Duodenal mucosa (tissue), 2 donors: ENCODE data around the gene NEURL1B.

ENCODE experiments used
- H3K27ac ChIP-seq: one replicate; pipeline ENCODE4 v1.7.0; 2013; ENCODE audit warnings: low read depth, low read length
- H3K27me3 ChIP-seq, 2 donors: one replicate each; pipeline ENCODE4 v1.7.0; 2013; ENCODE audit warnings: low read length in 2 of 2, control low read depth in 1 of 2; ENCODE audit not compliant: insufficient read depth in 2 of 2, control insufficient read depth in 1 of 2
- H3K36me3 ChIP-seq, 2 donors: one replicate each; pipeline ENCODE4 v1.7.0; 2013; ENCODE audit warnings: low read length in 2 of 2, control low read depth in 1 of 2; ENCODE audit not compliant: insufficient read depth in 2 of 2, control insufficient read depth in 1 of 2
- H3K4me1 ChIP-seq, 2 donors: one replicate each; pipeline ENCODE4 v1.7.0; 2013; ENCODE audit warnings: low read length in 2 of 2, control low read depth in 1 of 2; ENCODE audit not compliant: insufficient read depth in 2 of 2, control insufficient read depth in 1 of 2
- H3K4me3 ChIP-seq, 2 donors: one replicate each; pipeline ENCODE4 v1.7.0; 2013; ENCODE audit warnings: low read length in 2 of 2, low read depth in 1 of 2
- H3K9ac ChIP-seq, 2 donors: one replicate each; pipeline ENCODE4 v1.7.0; 2013; ENCODE audit warnings: low read length in 2 of 2, low read depth in 1 of 2
- H3K9me3 ChIP-seq, 2 donors: one replicate each; pipeline ENCODE4 v1.7.0; 2013; ENCODE audit warnings: low read length in 2 of 2, control low read depth in 1 of 2; ENCODE audit not compliant: control insufficient read depth in 1 of 2

NEURL1B gene

DNA sequence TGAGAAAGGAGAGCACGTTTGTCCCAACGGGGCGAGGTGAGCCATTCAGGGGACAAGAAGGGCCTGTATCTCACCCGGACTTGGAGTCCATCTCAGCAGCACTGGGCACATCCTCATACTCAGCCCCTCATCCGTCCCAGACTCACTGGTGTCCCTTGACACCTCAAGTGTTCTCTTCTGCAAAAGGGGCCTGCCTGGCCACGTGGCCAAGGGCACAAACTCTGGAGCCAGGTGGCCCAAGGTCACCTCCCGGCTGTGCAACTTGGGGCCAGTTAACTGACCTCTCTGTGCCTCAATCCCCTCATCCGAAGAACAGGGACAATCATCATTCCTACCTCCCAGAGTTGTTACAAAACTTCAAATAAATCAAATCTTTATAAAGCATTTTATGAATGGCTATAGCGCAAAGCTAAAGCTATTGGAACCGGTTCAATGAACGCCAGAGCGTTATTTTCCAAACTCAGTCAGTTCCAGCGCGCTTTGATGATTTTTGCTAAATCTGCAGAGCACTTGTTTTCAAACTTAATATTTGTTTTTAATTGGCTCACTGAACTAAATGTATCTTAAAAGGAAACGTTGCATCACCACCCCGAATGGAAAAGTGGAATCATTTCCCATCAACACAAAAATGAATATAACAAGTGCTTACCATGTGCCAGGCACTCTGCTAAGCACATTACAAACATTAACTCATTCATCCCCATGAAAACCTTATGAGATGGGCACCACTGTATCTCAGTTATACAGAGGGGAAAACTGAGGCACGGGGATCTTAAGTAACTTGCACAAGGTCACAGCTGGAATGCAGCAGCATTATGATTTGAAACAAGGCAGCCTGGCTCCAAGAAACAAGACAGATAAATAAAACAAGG, 80.6 kb downstream of the NEURL1B start:
- H3K27me3 ChIP-seq, result peaks cover 0 to 5% of the 10 kb centered on the region in 2 donors
- H3K27ac ChIP-seq, result no peak overlapping the region
- no peaks in the 10 kb centered on the region for H3K9me3 ChIP-seq
- H3K9ac ChIP-seq, result no peak overlapping the region
- no peaks in the 10 kb centered on the region for H3K36me3 ChIP-seq
- H3K4me1 ChIP-seq, result peaks cover 0 to 5% of the 10 kb centered on the region in 2 donors
- H3K4me3 ChIP-seq, result no peak overlapping the region

DNA sequence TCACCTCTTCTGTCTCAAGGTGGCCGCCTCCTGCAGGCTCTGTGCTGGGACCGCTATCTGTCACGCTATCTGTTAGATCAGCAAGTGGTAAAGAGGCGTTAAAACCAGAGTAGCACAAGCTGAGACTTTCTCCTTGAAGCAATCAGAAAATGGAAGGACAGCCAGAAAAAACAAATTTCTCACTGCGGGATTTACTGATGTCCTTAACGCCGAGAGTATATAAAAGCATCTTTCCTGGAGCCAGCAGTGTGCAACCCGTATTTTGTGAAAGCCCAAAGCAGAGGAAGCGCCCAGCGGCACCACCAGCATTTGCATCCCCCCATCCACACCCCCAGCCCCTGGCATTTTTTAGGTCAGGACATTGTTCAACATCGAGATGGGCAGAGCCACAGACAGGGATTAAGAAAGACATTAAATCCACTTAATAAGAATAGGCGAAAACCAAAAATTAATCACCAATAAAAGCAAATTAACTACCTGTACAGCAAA, 81.3 kb downstream of the NEURL1B start:
- Histone ChIP-seq H3K9ac (no peak overlapping the region), H3K36me3 (no peaks in the 10 kb centered on the region), H3K4me1 (peaks cover 0 to 5% of the 10 kb centered on the region in 2 donors), H3K27ac (no peak overlapping the region), H3K27me3 (peaks cover 0 to 5% of the 10 kb centered on the region in 2 donors), H3K4me3 (no peak overlapping the region), H3K9me3 (no peaks in the 10 kb centered on the region)

DNA sequence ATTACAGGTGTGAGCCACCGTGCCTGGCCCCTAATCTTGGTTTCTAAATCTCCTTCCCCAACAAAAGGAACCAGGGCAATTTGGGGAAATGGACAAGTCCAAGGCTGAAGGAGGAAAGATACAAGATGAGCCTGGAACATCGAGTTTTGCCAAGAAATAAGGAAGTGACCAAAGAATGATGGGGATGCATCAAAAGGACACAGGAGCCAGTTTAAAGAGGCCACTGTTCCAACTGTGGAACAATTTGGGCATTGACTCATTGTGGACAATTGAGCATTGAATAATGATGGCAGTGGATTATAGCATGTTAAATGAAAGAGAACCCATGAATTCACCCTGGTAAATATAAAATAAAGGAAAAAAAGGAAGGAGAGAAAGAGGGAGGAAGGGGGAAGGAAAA, 82.4 kb downstream of the NEURL1B start:
- Histone ChIP-seq H3K4me3 (no peak overlapping the region), H3K9ac (no peak overlapping the region), H3K4me1 (peaks cover 0 to 5% of the 10 kb centered on the region in 2 donors), H3K27ac (no peak overlapping the region), H3K36me3 (no peaks in the 10 kb centered on the region), H3K27me3 (peaks cover 0 to 5% of the 10 kb centered on the region in 2 donors), H3K9me3 (no peaks in the 10 kb centered on the region)

DNA sequence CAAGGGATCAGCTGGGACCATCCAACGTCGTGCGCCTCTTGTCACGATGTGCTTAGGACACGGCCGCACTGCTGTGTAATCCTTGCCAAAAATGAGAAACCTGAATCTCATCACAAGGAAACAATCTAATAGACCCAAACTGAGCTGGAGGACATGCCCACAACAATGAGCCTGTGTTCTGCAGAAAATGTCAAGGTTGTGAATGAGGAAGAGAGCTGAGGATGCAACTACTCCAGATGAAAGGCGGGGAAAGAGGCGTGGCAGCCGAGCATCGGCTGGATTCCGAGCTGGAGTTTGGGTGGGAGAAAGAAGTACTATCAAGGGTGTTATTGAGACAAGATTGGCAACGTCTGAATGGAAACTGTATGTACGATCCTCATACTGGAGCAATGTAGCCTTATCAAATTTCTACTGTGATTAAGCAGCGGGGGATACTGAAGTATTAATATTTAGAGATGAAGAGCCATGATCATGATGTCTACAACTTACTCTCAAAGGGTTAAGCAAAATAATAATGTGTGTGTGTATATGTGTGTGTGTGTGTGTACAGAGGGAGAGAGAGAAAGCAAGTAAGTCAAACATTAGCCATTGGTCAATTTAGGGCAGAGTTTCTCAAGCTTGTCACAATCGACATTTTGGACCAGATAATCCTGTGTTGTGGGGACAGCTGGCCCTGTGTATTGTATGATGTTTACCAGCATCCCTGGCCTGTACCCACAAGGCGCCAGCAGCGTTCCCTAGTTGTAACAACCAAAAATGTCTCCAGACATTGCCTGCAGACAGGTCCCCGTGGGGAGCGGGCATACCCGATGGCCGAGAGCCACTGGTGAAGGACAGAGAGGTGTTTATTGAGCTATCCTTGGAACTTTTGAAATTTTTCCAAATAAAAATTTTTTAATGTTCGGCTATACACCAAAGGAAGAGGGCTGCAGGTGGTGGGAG, 83.5 kb downstream of the NEURL1B start:
- no peaks in the 10 kb centered on the region for H3K36me3 ChIP-seq
- peaks cover 0 to 5% of the 10 kb centered on the region in 2 donors for H3K27me3 ChIP-seq
- no peak overlapping the region for H3K4me3 ChIP-seq
- H3K9ac ChIP-seq, result no peak overlapping the region
- peaks cover 0 to 5% of the 10 kb centered on the region in 2 donors for H3K4me1 ChIP-seq
- H3K27ac ChIP-seq, result no peak overlapping the region
- no peaks in the 10 kb centered on the region for H3K9me3 ChIP-seq

DNA sequence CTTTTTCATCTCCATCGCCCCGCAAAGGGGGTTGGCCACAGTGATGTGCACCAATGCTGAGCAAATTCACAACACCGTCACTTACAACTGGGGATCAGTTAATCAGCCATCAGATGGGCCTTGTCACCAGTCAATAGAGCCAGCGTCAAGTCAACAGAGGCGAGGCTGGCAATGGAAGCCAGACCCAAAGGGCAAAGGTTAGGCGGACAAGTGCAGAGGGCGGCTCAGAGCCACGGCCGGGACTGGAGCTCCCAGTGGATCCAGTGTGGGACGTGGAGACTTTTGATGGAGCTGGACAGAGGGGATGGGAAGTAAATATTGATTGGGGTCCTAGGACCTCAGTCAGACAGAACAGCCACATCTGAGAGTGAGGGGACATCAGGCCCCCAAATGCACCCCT, 84.2 kb downstream of the NEURL1B start:
- no peak overlapping the region for H3K27ac ChIP-seq
- H3K4me3 ChIP-seq, result no peak overlapping the region
- H3K9me3 ChIP-seq, result no peaks in the 10 kb centered on the region
- no peaks in the 10 kb centered on the region for H3K36me3 ChIP-seq
- no peak overlapping the region for H3K9ac ChIP-seq
- peaks cover 0 to 5% of the 10 kb centered on the region in 2 donors for H3K4me1 ChIP-seq
- peaks cover 0 to 5% of the 10 kb centered on the region in 2 donors for H3K27me3 ChIP-seq

DNA sequence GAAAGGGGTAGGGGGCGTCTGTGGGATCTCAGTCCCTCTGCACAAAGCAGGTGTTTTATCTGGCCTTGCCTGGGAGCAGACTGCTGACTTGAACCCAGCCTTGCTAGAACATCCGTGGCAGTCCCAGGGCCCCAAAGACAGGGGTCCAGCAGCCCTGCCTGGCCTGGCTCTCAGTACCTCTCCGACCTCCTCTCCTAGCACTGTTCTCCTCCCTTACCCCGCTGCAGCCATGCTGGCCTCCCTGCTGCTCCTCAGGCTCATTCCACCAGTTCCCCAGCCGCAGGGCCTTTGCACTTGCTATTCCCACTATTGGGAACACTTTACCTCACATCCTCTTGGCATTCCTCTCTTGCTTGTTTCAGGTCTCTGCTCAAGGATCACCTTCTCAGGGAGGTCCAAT, 84.7 kb downstream of the NEURL1B start:
- no peaks in the 10 kb centered on the region for H3K36me3 ChIP-seq
- no peak overlapping the region for H3K9ac ChIP-seq
- H3K4me1 ChIP-seq, result peaks cover 0 to 5% of the 10 kb centered on the region in 2 donors
- H3K4me3 ChIP-seq, result no peak overlapping the region
- H3K9me3 ChIP-seq, result no peaks in the 10 kb centered on the region
- peaks cover 0 to 5% of the 10 kb centered on the region in 2 donors for H3K27me3 ChIP-seq
- no peak overlapping the region for H3K27ac ChIP-seq

DNA sequence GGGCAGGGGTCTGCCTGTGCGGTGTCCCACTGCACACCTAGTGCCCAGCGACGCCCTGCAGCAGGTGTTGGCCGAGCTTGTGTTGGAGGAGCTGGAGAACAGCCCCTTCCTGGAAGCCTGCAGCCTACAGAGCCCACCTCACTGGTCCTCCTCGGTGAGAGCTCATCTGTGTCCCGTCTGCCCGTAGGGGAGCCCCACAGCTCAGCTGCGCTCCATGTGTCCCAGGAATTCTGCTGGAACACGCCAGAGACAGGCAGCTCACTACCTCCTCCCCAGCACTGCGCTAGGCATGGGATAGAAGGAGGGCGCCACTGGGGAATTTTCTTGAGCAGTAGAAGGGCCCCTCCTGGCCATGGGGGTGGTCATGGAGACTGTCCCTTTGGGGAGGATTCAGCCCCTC, 85.9 kb downstream of the NEURL1B start:
- Histone ChIP-seq H3K36me3 (no peaks in the 10 kb centered on the region), H3K27ac (no peak overlapping the region), H3K9me3 (no peaks in the 10 kb centered on the region), H3K27me3 (peaks cover 0 to 2% of the 10 kb centered on the region in 2 donors), H3K4me1 (peaks cover 0 to 3% of the 10 kb centered on the region in 2 donors), H3K4me3 (no peak overlapping the region), H3K9ac (no peak overlapping the region)

DNA sequence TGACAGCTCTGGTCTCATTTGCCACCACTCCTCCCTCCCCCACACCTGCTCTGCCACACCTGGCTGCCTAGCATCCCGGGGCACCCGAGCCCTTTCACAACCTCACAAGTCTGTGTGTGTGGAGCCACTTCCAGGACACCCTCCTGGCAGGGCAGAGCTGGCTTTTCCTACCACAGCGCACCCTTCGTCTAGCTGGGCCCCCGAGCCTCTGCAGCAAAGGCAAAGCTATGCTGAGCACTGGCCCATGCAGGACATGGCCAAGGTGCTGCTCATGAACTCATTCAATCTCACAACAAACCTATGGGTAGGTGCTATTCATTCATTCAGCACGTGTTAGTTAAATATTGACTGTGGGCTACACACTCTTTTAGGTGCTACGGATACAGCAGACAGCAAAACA, 86.5 kb downstream of the NEURL1B start:
- no peak overlapping the region for H3K4me3 ChIP-seq
- H3K9me3 ChIP-seq, result no peaks in the 10 kb centered on the region
- no peaks in the 10 kb centered on the region for H3K27me3 ChIP-seq
- peaks cover 0 to 2% of the 10 kb centered on the region in 2 donors for H3K4me1 ChIP-seq
- H3K27ac ChIP-seq, result no peak overlapping the region
- no peak overlapping the region for H3K9ac ChIP-seq
- H3K36me3 ChIP-seq, result no peaks in the 10 kb centered on the region

DNA sequence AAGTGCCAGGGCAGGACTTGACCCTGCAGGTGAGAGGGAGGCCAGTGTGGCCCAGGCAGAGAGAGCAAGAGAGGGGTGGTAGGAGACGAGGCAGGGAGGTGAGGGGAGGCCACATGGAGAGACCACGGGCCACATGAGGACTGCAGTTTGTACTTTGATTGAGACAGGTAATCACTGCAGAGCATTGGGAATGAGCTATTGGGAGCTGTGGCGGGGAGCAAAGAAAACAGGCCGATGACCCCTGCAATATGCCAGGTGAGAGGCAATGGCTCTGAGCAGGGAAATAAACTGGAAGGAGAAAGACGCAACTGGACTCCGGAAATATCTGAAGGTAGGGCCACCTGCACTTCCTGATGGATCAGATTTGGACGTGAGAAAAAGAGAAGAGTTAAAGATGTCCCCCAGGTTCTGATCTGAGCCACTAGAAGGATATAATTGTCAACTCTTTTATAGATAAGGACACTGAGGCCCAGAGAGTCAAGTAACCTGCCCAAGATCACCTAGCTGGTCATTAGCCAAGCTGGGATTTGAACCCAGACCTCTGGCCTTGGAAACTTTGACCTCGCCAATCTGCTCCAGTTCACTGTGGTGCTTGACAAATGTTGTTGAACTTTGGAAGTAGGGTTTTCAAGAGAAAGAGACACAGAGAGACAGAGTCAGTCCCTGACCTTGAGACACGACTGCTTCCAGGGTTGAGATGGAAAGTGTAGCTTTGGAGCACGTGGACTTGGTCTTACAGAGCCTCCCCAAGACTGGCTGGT, 87.6 kb downstream of the NEURL1B start:
- Histone ChIP-seq H3K4me1 (peaks cover 6 to 12% of the 10 kb centered on the region in 2 donors), H3K27ac (no peak overlapping the region)

More for the DNA sequence above, 87.6 kb downstream of the NEURL1B start:
- Histone ChIP-seq H3K4me3 (no peak overlapping the region), H3K36me3 (no peaks in the 10 kb centered on the region), H3K27me3 (no peaks in the 10 kb centered on the region), H3K9ac (no peak overlapping the region), H3K9me3 (no peaks in the 10 kb centered on the region)
